ENCODE results near the gene CADM4. TPM values are rescaled to one million over a fixed set of nuclear protein-coding genes. Genes with fewer than 3 reads are reported as not detected.

Gene CADM4
- total and polyA plus RNA-seq, 2 donors (not counting 1 experiment from before 2014, with no cell fraction given) = 0.21 to 0.42 TPM

- DNase-seq (no peak), ATAC-seq (ENCODE audit: low read depth) (no peak)
- H3K27me3 Mint-ChIP-seq = no peaks in the 10 kb centered on the region
- no peak overlapping the region for H3K27ac Mint-ChIP-seq
- Histone ChIP-seq H3K36me3 (replicated peaks in 1 of 2; ENCODE audit: control extremely low read depth in 1 of 2, control insufficient read depth in 1 of 2, extremely low read depth in 1 of 2, insufficient read depth in 2 of 2, low read length in 1 of 2) (no peaks in the 10 kb centered on the region), H3K9me3 (ENCODE audit: control extremely low read depth in 1 of 3, control insufficient read depth in 2 of 3, insufficient read depth in 1 of 3, low read length in 2 of 3) (peaks cover 0 to 8% (median 0%) of the 10 kb centered on the region in 3 donors), H3K27ac (ENCODE audit: low read length in 2 of 2) (no peak overlapping the region), H3K9ac (ENCODE audit: low read length) (no peak overlapping the region), H3K27me3 (replicated peaks in 1 of 4; ENCODE audit: control extremely low read depth in 1 of 4, control insufficient read depth in 3 of 4, insufficient read depth in 4 of 4, low read length in 3 of 4) (no peaks in the 10 kb centered on the region), H3K79me2 (ENCODE audit: control insufficient read depth, insufficient read depth, low read length) (no peaks in the 10 kb centered on the region), H4K20me1 (ENCODE audit: control insufficient read depth, insufficient read depth, low read length, poor library complexity, severe bottlenecking) (no peaks in the 10 kb centered on the region), H3K4me3 (ENCODE audit: control extremely low read depth in 1 of 5, extremely low read depth in 1 of 5, insufficient read depth in 1 of 5, low read depth in 2 of 5, low read length in 4 of 5) (no peak overlapping the region), H2AFZ (ENCODE audit: insufficient read depth, low read depth, low read length, poor library complexity, severe bottlenecking) (no peak overlapping the region), H3K4me2 (replicated peaks; ENCODE audit: low read depth, low read length, poor library complexity, severe bottlenecking) (no peak overlapping the region), H3K4me1 (ENCODE audit: control insufficient read depth in 2 of 2, insufficient read depth in 2 of 2, low read length in 2 of 2) (peaks cover 0 to 5% of the 10 kb centered on the region in 2 donors)
- ChIA-PET CTCF (interaction anchor here (0.6 to 0.9 kb wide), 3 partner anchors 19 to 54 kb away, joined by 3 to 6 read pairs (median 3); no protein-coding TSS in a partner anchor), POLR2A (no interaction called here)
- peaks cover 3% of the 10 kb centered on the region for H3K4me1 Mint-ChIP-seq
- TF ChIP-seq CTCF (IDR thresholded peaks at IDR 0.05) = no peak
- H3K9me3 Mint-ChIP-seq (ENCODE audit: insufficient read depth) = no peaks in the 10 kb centered on the region
- intact Hi-C loops (cut with micrococcal nuclease) = no loop called here
- WGBS (ENCODE audit: insufficient coverage) = 81% methylated on average over 2 of the region's 2 CpGs
- no peak overlapping the region for H3K4me3 Mint-ChIP-seq
Measured at GRCh38 chr19:43649514-43649913, 9.9 kb upstream of the CADM4 start.

GRCh38 chr19:43648633-43649032 is 9.0 kb upstream of the CADM4 start:
- no peaks in the 10 kb centered on the region for H3K27me3 ChIP-seq (replicated peaks in 1 of 4; ENCODE audit: control extremely low read depth in 1 of 4, control insufficient read depth in 3 of 4, insufficient read depth in 4 of 4, low read length in 3 of 4)
- Mint-ChIP-seq H3K9me3 (ENCODE audit: insufficient read depth) (no peaks in the 10 kb centered on the region), H3K27ac (no peak overlapping the region), H3K4me1 (peaks cover 3% of the 10 kb centered on the region), H3K27me3 (no peaks in the 10 kb centered on the region), H3K4me3 (no peak overlapping the region)
- H3K27ac ChIP-seq (ENCODE audit: low read length in 2 of 2) = no peak overlapping the region
- no peaks in the 10 kb centered on the region for H3K79me2 ChIP-seq (ENCODE audit: control insufficient read depth, insufficient read depth, low read length)
- no peak overlapping the region for H3K9ac ChIP-seq (ENCODE audit: low read length)
- POLR2A ChIA-PET = no interaction called here
- H2AFZ ChIP-seq (ENCODE audit: insufficient read depth, low read depth, low read length, poor library complexity, severe bottlenecking) = no peak overlapping the region
- DNase-seq (no peak), ATAC-seq (ENCODE audit: low read depth) (no peak)
- H3K36me3 ChIP-seq (replicated peaks in 1 of 2; ENCODE audit: control extremely low read depth in 1 of 2, control insufficient read depth in 1 of 2, extremely low read depth in 1 of 2, insufficient read depth in 2 of 2, low read length in 1 of 2) = no peaks in the 10 kb centered on the region
- CTCF ChIA-PET = interaction anchor here (0.6 to 1.2 kb wide), 3 partner anchors 18 to 94 kb away, joined by 3 read pairs; no protein-coding TSS in a partner anchor
- 96% methylated on average over 4 of the region's 6 CpGs for WGBS (ENCODE audit: insufficient coverage)
- no peak overlapping the region for H3K4me2 ChIP-seq (replicated peaks; ENCODE audit: low read depth, low read length, poor library complexity, severe bottlenecking)
- H3K4me1 ChIP-seq (ENCODE audit: control insufficient read depth in 2 of 2, insufficient read depth in 2 of 2, low read length in 2 of 2) = peaks cover 0 to 5% of the 10 kb centered on the region in 2 donors
- intact Hi-C loops (cut with micrococcal nuclease) = no loop called here
- H3K4me3 ChIP-seq (ENCODE audit: control extremely low read depth in 1 of 5, extremely low read depth in 1 of 5, insufficient read depth in 1 of 5, low read depth in 2 of 5, low read length in 4 of 5) = no peak overlapping the region
- H3K9me3 ChIP-seq (ENCODE audit: control extremely low read depth in 1 of 3, control insufficient read depth in 2 of 3, insufficient read depth in 1 of 3, low read length in 2 of 3) = peaks cover 0 to 8% (median 0%) of the 10 kb centered on the region in 3 donors
- H4K20me1 ChIP-seq (ENCODE audit: control insufficient read depth, insufficient read depth, low read length, poor library complexity, severe bottlenecking) = no peaks in the 10 kb centered on the region
- no peak for TF ChIP-seq CTCF (IDR thresholded peaks at IDR 0.05)
- no peak for TF ChIP-seq EZH2 (IDR thresholded peaks at IDR 0.05; ENCODE audit: borderline replicate concordance, insufficient read depth, low read depth, low read length, poor library complexity, severe bottlenecking)
